GM21786 (cell line): Measurements from ENCODE around the gene OSBPL5.
"Not testable (repeated sequence)": the region's sequence is repeated elsewhere in the genome, so short reads cannot be mapped to it uniquely, and the experiment has no call there.

ENCODE experiments used
- ATAC-seq: cut with Tn5 transposase; IDR thresholded peaks from one replicate; pipeline ENCODE4 v1.9.1; 2021; ENCODE audit not compliant: unreplicated experiment

The OSBPL5 gene

GRCh38 chr11:3087821-3088800, 77.0 kb downstream of the OSBPL5 start:
- no peak for ATAC-seq

GRCh38 chr11:3087373-3087772, 77.7 kb downstream of the OSBPL5 start:
- ATAC-seq = no peak

GRCh38 chr11:3086671-3087150, 78.4 kb downstream of the OSBPL5 start:
- ATAC-seq = no peak

- ATAC-seq = no peak
Measured at GRCh38 chr11:3086114-3086513, 79.0 kb downstream of the OSBPL5 start.

- ATAC-seq = no peak
Measured at GRCh38 chr11:3085052-3085451, 80.1 kb downstream of the OSBPL5 start.

- ATAC-seq = no peak
Measured at GRCh38 chr11:3083321-3083720, 81.8 kb downstream of the OSBPL5 start.

GRCh38 chr11:3081386-3081751, 83.7 kb downstream of the OSBPL5 start:
- no peak for ATAC-seq

GRCh38 chr11:3080733-3081385, 84.3 kb downstream of the OSBPL5 start:
- ATAC-seq = no peak

GRCh38 chr11:3080104-3080503, 85.0 kb downstream of the OSBPL5 start:
- no peak for ATAC-seq

GRCh38 chr11:3077846-3078440, 87.2 kb downstream of the OSBPL5 start:
- no peak for ATAC-seq

GRCh38 chr11:3077189-3077836, 87.8 kb downstream of the OSBPL5 start:
- no peak for ATAC-seq

- ATAC-seq = no peak
Measured at GRCh38 chr11:3074912-3075589, 90.1 kb downstream of the OSBPL5 start.

GRCh38 chr11:3073029-3073435, 92.1 kb downstream of the OSBPL5 start:
- ATAC-seq = no peak

GRCh38 chr11:3069425-3069824, 95.7 kb downstream of the OSBPL5 start:
- no peak for ATAC-seq

GRCh38 chr11:3066308-3066707, 98.8 kb downstream of the OSBPL5 start:
- ATAC-seq = not testable (repeated sequence)

GRCh38 chr11:3064709-3065108, 100.4 kb downstream of the OSBPL5 start:
- ATAC-seq = not testable (repeated sequence)

- not testable (repeated sequence) for ATAC-seq
Measured at GRCh38 chr11:3063876-3064275, 101.2 kb downstream of the OSBPL5 start.

- ATAC-seq = not testable (repeated sequence)
Measured at GRCh38 chr11:3063432-3063831, 101.7 kb downstream of the OSBPL5 start.

GRCh38 chr11:3060436-3061025, 104.6 kb downstream of the OSBPL5 start:
- ATAC-seq = no peak
